Stimulated activated CD4-positive, alpha-beta T cell treated with anti-CD3 and anti-CD28 coated beads, Interleukin-1b, Interleukin-23, amount 100 ng/mL, for 4 hours (primary cell): ENCODE results near the gene LIPC.

ENCODE experiments used
- DNase-seq, 2 donors: peaks; one replicate each; pipeline ENCODE4 v3.0.0-alpha.2; 2020; ENCODE audit warnings: low read depth in 2 of 2

LIPC gene

DNA sequence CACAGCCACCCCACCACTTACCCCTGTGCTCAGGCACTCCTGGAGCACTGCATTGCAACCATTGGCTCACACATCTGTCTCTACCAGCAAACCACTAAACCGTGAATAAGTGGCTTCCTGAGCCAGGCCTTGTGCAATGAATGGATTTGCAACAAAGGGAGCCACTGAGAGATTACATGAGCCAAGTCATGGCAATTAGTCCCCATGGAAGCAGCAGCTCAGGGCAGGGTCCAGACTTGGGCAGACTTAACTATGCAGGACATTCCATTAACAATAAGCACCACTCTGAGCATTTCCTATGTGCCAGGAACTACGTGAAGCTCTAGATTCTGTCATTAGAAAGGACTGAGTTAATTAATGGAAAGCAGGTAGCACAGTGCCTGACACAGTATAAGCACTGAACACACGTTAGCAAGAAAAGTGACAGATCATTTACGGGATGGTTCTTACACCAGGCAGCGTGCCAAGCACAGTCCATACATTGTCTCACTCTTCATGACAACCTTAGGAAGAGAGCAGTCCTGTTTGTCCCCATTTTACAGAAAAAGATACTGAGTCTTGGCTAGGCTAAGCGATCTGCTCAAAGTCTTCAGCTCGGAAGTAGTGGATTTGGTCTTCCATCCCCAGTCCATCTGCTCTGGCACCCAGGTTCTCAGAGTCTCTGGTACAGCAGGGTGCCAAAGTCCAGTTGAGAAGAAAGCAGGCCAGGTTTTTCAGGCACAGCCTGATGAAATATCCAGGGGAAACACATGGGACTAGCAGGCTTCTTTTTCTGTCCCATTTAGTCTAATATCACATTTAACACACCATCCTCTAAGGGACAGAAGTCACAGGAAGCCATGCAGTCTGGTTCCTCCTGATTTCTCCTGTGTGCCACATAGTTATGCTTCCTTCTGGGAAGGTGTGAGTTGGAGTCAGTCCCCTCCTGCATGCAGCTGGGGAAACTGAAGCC is 44.1 kb downstream of the LIPC start:
- no peak for DNase-seq

DNA sequence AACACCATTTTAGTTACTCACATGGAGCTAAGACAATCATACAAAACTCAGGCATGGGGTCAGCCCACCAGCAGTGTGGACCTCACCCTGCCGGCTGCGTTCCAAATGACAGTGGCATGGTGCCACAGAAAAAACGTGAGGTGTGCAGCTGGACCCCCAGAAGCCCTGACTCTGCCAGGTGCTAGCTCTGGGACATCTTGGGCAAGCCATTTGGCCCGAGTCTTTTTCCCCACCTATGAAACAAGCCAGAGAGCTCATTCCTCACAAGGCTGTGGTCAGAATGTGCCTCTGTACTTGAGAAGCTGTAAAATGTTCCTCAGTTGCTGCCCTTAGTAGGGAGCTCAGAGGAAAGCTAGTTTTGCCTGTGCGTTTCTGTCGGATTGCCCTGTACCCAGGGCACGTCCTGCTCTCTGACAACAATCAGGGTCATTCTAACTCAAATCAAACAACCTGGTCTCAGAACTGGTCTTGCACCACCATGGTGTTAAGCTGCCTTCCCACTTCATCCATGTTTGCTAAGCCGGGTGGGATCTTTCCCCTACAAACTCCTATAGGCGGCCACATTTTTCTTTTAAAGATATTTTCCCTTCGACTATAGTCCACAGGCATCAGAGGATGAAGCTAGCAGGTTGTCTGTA is 44.9 kb downstream of the LIPC start:
- no peak for DNase-seq

DNA sequence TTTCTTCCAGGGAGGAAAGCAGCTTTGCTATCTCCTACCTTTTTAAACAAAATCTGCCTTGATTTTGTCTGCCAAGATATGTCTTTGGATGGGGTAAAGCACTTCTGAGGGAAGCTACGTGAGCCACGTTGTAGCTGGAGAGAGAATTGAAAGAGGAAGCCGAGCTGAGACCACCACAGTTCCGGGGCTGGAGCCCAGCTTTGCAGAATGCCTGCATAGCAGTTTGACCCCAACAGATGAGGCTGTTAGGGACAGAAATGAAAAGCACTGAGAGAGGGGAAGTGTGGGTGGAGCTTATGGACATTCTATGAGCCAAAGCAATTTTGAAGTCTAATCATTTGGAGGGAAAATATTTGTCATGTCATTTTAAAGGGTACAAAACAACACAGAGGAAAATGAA is 45.4 kb downstream of the LIPC start:
- DNase-seq, result no peak

DNA sequence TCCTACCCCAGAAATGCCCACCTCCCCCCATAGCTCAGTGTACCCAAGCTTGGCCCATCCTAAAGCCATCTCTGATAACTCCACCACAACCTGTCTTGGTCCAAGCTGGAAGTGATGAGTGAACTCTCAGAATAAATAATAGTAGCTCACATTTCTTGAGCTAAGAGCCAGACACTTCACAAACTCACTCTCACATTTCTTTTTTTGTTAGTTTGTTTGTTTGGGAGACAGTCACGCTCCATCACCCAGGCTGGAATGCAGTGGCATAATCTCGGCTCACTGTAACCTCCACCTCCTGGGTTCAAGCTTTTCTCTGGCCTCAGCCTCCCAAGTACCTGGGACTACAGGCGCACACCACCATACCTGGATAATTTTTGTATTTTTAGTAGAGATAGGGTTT is 46.2 kb downstream of the LIPC start:
- DNase-seq, result no peak

DNA sequence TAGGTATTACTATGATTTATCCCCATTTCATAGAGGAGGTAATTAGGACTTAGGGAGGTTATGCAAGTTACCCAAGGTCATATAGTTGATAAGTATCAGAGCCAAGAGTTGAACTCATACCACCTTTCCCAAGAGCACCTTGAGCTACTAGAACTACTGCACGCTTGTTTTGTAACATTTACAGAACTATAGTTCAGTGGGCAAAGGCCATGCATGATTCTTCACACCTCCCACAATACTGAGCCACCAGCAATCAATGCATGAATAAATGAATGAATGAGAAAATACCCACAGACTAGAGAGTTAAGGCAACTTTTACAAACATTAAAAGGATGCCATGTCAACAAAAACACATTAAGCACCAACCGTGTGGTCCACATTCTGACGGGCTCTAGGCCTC is 46.8 kb downstream of the LIPC start:
- DNase-seq, result no peak

DNA sequence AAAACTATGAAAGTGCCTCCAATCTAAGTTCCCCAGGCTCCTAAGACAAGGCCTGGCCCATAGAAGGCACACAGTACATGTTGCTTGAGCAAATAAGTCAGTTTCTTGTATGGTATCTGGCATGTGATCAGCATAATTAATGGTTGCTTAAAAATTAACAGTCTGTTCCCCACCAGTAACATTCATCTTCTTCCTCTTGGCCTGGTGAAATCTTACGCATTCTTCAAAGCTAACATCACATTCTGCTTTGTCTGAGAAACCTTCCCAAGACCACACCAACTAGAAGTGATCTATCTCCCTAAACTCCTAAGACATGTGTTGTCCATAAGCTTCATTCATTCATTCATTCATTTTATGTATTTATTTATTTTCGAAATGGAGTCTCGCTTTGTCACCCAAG is 48.1 kb downstream of the LIPC start:
- DNase-seq, result no peak

DNA sequence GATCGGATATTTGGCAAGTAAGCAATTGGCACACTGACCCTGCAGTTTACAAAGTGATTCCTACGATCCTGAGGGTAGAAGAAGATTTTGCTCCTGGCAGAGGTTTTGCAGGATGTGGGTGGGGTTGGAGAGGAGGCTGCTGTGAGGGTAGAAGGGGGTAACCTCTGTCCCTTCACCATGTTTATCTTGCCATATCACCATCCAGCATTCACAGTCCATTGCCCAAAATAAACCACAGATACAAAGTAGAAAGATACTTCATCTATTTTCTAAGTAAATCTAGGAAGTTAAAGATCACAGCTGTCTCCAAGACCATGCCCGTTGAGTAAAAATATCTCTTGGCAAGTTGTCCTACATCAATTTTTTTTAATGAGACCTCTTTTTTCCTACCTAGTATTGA is 51.6 kb downstream of the LIPC start:
- no peak for DNase-seq

DNA sequence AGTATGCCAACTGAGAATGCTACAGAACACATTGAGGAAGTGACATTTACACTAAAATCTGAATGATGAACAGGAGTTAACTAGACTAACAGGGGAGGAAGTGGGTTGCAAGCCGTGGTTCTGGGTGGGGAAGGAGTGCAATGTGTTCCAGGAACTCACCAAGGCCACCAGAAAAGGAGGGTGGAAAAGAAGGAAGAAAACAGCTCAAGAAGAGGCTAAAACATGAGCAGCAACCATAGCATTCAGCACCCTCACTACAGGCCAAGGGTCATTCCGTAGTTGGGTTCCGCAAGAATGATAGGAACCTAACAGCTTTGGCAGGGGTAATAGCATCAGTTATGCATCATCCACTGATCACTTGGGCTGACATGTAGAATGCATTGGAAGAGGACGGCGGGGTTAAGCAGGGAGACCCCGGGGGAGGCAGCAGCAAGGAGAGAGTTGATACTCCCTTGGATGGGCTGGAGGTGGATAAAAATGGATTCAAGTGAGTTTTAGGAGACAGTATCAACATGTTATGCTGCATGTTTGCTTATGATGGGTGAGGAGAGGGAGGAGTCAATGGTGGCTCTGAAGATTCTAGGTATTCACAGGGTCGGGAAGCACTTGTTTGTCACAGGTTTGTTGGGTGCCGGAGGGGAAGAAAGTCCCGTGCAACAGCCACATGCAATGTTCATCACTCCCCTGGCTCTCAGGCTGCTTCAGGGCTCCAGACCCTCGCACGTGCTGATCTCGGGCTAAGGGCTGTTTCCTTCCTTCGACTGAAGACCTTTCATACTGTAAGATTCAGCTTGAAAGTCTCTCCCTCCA is 53.2 kb downstream of the LIPC start:
- DNase-seq, result no peak

DNA sequence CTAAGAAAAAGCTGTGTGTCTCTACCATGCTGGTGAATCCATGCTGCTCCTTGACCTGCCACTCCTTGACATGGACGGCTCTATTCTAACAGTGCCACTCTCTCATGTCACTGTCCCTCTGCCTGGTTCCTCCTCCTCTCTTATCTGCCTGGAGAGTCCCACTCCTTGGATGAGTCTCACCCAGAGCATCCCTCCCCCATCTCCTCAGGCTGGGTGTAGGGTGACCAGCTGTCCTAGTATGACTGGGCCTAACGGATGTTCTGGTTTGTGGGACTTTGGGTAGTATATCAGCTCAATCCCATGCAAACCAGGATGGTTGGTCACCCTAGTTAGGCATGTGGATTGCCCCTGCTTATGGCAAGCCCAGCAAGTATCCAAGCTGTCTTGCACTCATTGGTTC is 54.3 kb downstream of the LIPC start:
- DNase-seq, result no peak

DNA sequence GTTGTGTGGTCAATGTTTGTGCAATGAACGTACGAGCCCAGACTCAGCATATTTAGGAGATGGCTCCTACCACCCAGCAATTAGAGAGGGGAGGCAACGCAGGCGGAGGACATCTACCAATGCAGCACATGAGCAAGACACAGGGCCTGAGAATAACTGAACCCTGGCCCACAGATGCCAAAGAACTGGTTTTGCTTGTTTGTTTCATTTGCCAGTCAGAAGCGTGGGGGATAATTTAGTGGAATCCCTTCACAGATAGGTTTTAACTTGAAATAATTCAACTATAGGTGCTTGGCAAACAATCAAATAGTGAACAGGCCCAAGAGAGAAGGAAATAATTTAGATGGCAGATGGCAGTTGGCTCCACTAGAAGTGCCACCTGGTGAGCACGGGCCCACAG is 54.8 kb downstream of the LIPC start:
- no peak for DNase-seq

DNA sequence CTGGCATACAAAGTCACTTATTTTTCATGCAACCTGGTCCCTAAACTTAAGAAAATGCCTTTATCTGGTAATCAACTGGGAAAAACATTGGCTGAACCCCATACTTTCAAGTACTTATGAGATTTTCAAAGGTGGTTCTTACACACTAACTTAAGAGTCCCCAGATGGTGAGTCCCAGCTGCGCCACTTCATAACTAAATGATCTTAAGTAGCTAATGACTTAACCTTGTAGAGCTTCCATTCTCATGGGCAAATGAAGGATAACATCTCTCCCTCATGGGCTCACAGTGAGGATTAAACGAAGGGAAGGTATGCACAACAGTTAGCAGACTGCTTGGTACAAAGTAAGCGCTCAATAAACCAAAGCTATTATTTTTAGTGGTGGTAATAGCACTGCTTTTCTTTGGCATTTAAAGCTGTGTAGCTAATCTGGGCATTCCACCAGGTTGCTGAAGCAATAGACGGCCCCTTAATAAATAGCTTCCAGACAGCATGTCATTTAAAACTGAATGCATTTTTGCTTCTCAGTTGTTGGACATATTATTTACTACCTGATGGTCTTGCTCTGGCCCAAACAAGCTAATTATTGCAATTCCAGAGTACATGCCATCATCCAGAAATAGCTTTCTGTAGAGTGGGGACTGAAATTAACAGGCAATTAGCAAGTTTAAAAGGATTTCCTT is 55.4 kb downstream of the LIPC start:
- DNase-seq, result no peak

DNA sequence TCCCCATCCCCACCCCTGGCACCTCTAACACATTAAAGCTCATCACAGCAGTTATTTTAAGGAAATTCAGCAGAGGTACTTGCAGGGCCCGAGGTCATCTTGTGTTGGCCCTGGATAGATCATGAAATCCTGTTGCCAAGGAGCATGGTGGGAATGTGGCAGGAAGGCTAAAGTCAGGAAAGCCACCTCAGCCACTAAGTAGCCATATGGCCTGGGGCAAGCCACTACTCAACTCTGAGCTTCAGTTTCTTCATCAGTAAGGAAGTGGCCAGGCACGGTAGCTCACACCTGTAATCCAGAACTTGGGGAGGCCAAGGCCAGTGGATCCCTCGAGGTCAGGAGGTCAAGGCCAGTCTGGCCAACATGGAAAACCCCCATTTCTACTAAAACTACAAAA is 55.9 kb downstream of the LIPC start:
- DNase-seq, result no peak

DNA sequence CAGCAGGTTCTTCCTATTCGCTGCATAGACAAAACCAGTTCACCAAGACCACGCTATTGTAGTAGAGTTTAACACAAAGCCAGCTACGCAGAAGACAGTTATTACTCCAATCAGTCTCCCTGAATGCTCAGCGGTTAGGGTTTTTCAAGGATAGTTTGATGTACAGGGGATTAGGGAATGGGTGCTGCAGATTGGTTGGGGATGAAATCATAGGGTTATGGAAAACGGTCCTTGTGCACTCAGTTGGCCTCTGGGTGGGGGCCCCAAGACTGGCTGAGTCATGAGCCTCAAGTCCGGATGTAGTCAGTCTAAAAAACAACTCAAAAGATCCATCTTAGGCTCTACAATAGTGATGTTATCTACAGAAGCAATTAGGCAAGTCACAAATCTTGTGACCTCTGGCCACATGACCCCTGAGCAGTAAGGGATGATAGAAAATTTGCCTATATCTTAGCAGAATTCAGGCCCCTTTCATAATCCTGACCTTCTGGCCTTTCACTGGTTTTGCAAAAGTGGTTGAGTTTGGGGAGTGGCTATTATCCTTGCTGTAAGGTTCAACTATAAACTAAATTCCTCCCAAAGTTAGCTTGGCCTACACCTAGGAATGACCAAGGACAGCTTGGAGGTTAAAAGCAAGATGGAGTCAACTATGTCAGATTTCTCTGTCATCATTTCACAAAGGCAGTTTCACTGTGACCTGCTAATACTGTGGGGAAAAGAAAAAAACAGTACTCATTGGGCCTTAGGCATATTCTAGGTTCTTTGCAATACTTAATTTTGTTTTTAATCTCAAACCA is 57.7 kb downstream of the LIPC start:
- no peak for DNase-seq

DNA sequence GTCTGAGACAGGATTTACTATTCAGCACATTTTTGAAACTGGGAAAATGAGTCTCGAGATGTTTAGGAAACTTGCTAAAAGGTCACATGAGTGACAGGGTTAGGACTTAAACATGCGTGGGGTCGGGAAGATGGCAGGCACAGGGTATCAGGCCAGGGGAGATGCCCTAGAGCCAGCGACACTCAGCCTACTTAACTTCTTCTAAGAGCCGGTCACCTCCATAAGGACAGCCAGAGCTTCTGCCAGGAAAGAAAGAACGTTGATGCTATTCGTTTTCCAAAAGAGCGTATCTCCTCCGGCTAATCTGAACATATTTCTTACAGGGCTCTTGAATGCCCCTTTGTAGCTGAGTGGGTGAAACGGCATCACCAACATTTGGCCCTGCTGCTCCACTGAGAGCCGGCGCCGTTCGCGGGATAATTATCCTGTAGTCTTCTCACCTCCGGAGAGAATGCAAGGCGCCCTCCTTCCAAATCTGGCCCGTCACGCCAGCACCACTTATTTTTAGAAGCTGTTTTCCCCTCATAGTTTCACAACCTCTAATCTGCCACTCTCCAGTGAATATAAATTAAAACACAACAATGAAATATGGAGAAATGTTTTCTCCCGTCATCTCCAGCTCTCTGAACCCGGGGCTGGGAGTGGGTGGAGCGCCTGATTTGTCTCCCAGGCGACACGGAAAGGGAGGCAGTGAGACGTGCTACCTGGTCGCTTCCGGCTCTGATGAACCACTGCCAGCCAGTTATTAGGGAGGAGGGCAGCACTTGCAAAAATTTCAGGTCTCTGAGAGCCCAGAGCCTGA is 58.5 kb downstream of the LIPC start:
- DNase-seq, result no peak

DNA sequence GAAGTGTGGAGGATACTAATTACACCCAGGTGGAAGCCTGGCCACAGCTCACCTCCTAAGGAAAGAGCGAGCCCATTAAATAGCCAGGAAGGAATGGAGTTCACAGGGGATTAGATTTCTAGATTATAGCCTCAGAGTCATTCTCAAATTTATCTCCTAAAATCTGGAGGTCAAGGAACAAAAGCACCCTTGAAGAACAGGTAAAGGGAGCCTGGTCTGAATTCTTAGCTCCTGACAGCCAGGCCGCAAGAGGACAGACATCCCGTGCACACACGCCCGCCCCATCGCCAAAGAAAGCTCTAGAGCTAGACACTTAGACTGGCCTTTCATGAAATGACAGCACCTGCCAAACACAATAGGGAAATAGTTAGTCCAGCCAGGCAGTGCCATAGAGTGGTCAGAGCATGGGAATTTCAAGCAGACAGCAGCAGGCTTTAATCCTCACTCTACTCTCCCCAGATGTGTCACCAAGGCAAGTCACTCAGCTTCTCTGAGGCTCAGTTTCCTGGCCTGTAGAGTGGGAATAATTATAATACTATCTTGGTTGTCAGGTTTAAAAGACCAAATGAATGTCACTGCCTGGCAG is 59.2 kb downstream of the LIPC start:
- no peak for DNase-seq

DNA sequence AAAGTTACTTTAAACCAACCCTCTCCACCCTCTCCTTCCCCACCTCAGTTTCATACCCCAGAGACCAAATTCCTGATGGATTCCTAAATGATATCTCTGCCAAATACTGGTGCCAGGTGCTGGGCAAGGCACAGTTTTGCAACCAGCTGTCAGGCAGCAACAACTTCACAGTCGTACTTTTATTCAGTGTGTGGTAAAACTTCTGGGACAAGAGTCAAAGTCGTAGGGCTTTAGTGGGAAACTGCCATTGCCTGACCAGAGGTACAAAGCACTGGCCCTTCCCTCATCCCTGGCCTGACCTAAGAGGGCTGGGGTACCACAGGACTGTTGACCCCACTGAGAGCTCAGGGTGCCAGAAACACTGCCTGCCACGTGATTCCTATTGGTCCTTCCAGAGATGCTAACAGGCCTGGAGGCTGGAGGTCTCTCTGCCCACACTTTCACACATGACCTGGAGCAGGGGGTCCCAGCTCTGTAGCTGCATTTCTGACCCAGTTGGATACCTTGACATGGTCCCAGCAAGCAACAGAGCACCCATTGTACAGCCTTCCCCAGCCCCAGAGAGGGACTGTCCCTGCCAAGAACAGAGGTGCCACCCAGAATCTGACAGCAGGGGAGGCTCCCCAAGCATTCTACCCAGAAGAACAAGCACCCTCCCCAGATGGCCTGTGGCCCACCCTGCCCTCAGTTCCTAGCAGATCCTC is 59.9 kb downstream of the LIPC start:
- no peak for DNase-seq

DNA sequence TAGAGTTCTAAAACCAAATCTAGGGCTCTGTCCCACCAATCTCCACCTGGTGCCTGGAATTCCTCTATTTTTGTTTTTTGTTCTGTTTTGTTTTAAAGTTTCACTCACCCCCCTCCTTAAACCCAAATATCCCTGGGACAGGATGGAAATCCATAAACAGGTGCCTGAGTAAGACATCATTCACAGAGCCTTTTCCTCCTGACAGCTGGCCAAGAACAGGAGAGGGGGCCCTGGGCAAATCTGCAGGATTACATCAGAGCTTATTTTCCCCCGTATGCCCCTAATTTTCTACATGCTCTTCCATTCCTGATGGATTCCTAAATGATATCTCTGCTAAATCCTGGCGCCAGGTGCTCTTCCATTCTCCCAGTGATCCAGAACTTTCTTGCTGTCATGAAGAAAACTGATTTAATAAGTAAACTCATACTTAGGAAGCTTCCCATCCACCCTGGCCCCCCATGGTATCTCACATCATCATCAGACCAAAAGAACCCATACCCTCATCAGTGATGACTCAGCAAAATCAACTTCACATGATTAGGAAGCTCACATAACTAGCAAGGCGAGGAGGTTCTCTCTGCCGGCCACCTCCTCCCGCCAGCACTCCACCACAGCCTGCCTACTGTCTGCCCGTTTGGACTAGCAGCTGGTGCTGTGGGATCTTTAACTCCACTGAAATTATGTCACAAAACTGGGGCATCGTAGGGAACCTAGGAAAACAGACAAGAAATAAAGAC is 61.0 kb downstream of the LIPC start:
- DNase-seq, result no peak

DNA sequence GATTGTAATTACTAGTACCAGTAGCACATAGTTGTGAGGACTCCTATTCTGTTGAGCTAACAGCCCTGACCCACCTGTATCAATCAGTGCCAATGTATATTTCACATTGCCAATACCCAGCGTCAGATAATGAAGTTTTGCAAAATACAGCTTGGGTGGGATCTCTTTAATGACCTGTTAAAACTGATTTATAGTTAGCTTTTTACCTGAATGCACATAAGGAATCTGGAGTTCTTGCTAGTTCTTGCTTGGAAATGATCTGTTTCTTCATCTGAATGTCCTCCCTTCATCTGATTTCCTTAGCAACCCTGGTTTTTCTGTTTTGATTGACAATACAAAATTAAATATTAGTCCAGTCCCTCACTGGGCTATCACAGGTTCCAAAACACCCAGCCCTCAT is 62.8 kb downstream of the LIPC start:
- no peak for DNase-seq
